GM06990 (cell line): ENCODE measurements around the gene CASKIN2.

ENCODE experiments used
- DNase-seq: peaks from one replicate; pipeline ENCODE4 v3.0.0-alpha.2; 2011; ENCODE audit not compliant: insufficient read length; ENCODE audit errors: extremely low read depth
- H3K27me3 ChIP-seq: replicated peaks from 2 replicates; pipeline ENCODE4 v1.6.0; 2011; ENCODE audit warnings: low read length; ENCODE audit not compliant: control insufficient read depth, insufficient read depth
- H3K36me3 ChIP-seq: 2 replicates; pipeline ENCODE4 v1.5.1; 2011; ENCODE audit warnings: low read length; ENCODE audit not compliant: control insufficient read depth, insufficient read depth
- H3K4me3 ChIP-seq: replicated peaks from 2 replicates; pipeline ENCODE4 v1.5.1; 2011; ENCODE audit warnings: low read depth, mild to moderate bottlenecking, control low read depth, low read length
- TF ChIP-seq, protein P1 (sequence below): IDR thresholded peaks from 2 replicates; pipeline ENCODE4 v1.5.1; 2011; ENCODE audit warnings: low read length, control low read depth, mild to moderate bottlenecking, inconsistent platforms; ENCODE audit not compliant: insufficient read depth, poor library complexity, severe bottlenecking

CASKIN2 gene

DNA sequence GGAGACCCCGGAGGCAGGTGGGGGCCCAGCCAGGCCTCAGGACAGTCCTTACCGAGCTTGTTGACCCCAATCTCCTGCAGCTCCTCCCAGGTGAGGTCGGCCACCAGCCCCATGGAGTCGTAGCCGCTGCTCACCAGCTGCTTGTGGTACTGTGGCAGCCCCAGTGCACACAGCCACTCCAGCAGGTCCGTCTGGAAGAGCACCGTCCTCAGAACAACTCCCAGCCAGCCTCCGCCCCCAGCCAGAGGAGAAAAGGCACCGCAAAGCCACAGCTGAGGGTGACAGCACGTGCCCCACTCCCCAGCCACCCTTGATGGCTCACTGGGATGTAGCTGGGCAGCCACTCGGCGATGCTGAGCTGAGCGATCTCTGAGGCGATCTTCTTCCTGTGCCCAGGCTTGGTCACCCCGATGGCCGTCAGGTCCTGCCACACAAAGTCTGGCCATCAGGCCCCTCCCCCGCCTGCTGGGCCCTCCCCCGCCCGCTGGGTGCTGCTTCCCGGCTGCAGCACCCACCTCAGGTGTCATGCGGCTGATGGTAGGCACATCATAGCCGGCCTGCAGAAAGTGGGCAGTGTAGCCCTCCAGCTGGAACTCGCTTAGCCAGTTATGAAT is 11.9 kb downstream of the CASKIN2 start:
- no peak overlapping the region for H3K4me3 ChIP-seq
- TF ChIP-seq, protein P1, sequence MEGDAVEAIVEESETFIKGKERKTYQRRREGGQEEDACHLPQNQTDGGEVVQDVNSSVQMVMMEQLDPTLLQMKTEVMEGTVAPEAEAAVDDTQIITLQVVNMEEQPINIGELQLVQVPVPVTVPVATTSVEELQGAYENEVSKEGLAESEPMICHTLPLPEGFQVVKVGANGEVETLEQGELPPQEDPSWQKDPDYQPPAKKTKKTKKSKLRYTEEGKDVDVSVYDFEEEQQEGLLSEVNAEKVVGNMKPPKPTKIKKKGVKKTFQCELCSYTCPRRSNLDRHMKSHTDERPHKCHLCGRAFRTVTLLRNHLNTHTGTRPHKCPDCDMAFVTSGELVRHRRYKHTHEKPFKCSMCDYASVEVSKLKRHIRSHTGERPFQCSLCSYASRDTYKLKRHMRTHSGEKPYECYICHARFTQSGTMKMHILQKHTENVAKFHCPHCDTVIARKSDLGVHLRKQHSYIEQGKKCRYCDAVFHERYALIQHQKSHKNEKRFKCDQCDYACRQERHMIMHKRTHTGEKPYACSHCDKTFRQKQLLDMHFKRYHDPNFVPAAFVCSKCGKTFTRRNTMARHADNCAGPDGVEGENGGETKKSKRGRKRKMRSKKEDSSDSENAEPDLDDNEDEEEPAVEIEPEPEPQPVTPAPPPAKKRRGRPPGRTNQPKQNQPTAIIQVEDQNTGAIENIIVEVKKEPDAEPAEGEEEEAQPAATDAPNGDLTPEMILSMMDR, result no peak
- no peak for DNase-seq
- peaks cover 4% of the 10 kb centered on the region for H3K36me3 ChIP-seq
- no peaks in the 10 kb centered on the region for H3K27me3 ChIP-seq

DNA sequence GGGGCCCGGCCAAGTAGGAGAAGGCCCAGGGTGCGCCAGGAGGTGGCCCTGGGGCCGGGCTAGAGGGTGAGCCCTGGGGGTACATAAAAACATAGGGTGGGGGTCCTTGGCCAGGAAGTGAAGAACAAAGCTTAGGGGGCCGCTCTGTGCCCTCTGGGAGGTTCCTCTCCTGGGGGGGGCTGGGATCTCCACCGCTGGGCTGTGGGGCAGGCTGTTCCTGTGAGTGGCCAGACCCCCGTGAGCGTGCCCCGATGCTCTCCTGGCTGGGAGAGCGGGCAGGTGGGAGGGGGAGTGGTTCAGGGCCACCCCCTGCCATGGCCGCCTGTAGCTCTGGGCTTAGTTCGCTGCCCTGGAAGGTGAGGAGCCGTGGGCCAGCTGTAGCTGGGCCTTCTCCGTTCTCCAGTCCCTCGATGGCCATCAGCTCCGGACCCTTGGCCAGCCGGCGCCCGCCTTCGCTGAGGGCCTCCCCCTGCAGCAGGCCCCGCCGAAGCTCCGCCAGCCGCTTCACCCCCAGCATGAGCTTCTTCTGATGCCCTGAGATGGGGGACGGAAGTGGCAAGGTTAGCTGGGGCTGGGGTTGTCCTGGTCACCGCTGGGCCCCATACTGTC is 12.5 kb downstream of the CASKIN2 start:
- peaks cover 7% of the 10 kb centered on the region for H3K36me3 ChIP-seq
- H3K4me3 ChIP-seq, result no peak overlapping the region
- TF ChIP-seq, protein P1, result no peak
- no peak for DNase-seq
- no peaks in the 10 kb centered on the region for H3K27me3 ChIP-seq

DNA sequence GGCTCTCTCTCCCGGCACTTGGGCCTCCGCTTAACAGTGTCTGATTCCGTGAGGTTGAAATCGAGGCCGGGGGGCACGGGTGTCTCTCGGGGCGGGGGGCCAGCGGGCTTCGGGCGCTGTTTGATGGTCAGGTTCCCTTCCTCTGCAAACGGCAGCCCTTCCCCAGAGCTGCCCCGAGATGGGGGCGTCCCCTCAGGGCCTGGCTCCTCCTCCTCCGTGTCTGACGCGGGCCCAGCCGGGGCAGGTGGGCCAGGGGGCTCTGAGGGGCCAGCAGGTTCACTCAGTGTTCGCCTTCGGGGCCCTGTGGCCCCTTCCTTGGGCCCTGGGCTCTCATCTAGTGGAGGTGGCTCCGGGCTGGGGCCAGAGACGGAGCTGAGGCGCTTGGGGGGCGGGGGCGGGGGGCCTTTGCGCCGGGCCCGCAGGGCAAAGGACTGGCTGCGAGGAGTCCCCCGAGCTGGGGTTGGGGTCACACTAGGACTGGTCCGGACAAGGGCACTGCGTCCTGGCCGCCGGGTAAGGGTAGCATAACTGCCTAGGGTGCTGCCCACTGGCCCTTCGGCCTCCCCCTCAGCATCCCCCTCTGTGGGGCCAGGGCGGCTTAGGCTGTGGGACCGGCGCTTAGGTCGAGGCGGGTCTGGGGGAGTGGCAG is 13.1 kb downstream of the CASKIN2 start:
- no peak overlapping the region for H3K4me3 ChIP-seq
- H3K27me3 ChIP-seq, result no peaks in the 10 kb centered on the region
- H3K36me3 ChIP-seq, result peaks cover 7% of the 10 kb centered on the region
- DNase-seq, result no peak
- TF ChIP-seq, protein P1, result no peak

DNA sequence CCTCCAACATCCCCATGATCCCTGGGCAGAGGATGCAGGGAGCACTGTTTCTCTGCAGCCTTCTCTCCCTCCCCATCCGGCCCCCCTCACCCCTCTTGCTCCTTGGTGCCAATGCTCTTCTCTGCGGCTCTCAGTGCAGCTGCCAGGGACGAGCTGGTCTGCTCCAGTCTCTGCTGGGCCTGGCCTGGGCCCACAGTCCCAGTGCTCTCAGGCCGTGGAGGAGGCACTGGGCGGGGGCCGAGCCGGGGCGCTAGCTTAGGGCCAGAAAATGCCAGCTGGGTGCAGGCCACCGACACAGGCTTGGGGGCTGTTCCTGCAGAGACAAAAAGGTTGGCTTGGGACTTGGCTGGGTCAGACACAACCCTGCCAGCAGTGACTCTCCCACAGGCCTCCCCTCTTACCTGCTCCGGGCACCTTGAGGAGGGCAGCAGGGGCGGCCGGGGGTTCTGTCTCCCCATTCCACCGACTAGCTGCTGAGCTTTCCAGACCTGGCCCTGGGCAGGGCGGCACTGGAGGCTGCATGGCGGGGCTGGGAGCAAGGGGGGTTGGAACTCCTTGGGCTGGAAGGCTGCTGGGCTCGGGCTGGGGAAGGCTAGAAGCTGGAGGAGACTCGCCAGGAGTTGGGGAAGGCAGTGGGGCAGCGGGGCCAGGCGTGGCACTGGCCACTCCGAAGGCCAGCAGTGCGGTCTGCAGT is 13.8 kb downstream of the CASKIN2 start:
- no peaks in the 10 kb centered on the region for H3K27me3 ChIP-seq
- TF ChIP-seq, protein P1, result no peak
- no peak overlapping the region for H3K4me3 ChIP-seq
- no peak for DNase-seq
- H3K36me3 ChIP-seq, result peaks cover 10% of the 10 kb centered on the region

DNA sequence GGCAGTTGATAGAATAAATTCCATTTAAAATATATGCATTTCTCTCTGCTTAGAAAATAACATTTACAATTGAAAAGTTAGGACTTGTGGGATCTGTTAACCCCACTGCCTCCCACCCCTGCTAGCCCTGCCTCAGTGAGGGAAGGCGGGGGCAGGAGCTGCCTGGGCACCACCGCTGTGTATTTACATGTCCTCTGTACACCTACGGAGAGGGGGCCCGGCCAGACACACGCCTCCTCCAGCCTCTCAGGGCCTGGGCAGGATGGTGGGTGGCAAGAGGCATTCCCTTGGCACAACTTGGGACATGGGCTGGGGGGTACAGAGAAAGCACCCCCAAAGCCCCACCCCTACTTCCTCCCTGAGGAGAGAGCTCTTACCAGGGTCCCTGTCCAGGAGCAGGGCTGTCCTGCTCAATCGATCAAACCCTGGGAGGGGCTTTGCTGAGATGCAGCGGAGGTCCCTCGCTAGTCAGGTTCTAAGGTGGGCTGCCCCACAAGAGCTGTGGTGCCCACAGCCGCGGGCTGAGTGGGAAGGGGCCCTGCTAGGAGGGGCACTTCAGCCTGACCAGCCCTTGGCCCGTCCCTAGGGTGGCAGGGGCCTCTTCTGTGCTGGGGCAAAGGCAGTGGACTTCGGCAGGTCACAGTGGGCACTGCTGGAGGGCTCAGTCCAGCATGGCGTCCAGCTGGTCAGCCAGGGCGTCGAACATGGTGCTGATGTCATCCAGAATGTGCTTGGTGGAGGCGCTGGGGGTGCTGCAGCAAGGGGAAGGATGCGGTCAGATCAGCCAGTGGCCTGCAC is 14.7 kb downstream of the CASKIN2 start:
- no peaks in the 10 kb centered on the region for H3K27me3 ChIP-seq
- H3K4me3 ChIP-seq, result no peak overlapping the region
- TF ChIP-seq, protein P1, result no peak
- no peak for DNase-seq
- peaks cover 14% of the 10 kb centered on the region for H3K36me3 ChIP-seq
